Breast epithelium (tissue), 4 donors: ENCODE measurements around the gene LPP. TPM values are rescaled to one million over a fixed set of nuclear protein-coding genes. Genes with fewer than 3 reads are reported as not detected.

ENCODE experiments used
- DNase-seq, 2 donors: peaks; one replicate each; pipeline ENCODE4 v3.0.0-alpha.2; 2019; ENCODE audit warnings: low spot score in 2 of 2
- H3K27ac ChIP-seq, 2 donors: fragments of 200-600 bp; sonication (generic) in 1 of 2; one replicate each; pipeline ENCODE4 v1.5.1; 2016 to 2019; ENCODE audit warnings: mild to moderate bottlenecking in 1 of 2
- H3K27me3 ChIP-seq, 2 donors: fragments of 200-600 bp; sonication (generic) in 1 of 2; one replicate each; pipeline versions ENCODE4 v1.5.1 to v1.6.0; 2017 to 2019; ENCODE audit warnings: control low read depth in 1 of 2, mild to moderate bottlenecking in 1 of 2
- H3K36me3 ChIP-seq: fragments of 200-600 bp; one replicate; pipeline ENCODE4 v1.5.1; 2019
- H3K4me1 ChIP-seq, 2 donors: fragments of 200-600 bp; sonication (generic); one replicate each; pipeline ENCODE4 v1.5.1; 2016 to 2019; ENCODE audit warnings: control low read depth in 1 of 2
- H3K4me3 ChIP-seq, 3 donors: fragments of 200-600 bp; sonication (generic); 1 replicate in 2 of 3; 2 replicates in 1 of 3; pipeline ENCODE4 v1.5.1; 2016 to 2019; ENCODE audit warnings: mild to moderate bottlenecking in 3 of 3, moderate library complexity in 2 of 3
- H3K9me3 ChIP-seq, 2 donors: fragments of 200-600 bp; sonication (generic) in 1 of 2; one replicate each; pipeline ENCODE4 v1.5.1; 2016 to 2019; ENCODE audit warnings: control low read depth in 1 of 2
- CTCF ChIP-seq, 3 donors: fragments of 450-650 bp; IDR thresholded peaks; one replicate each; pipeline ENCODE4 v1.5.1; 2016 to 2017; ENCODE audit warnings: antibody characterized with exemption in 3 of 3, mild to moderate bottlenecking in 3 of 3, moderate library complexity in 3 of 3
- POLR2A ChIP-seq: fragments of 450-650 bp; IDR thresholded peaks from one replicate; pipeline ENCODE4 v1.6.1; 2016; ENCODE audit warnings: antibody characterized with exemption, mild to moderate bottlenecking, moderate library complexity
- POLR2AphosphoS5 ChIP-seq, 3 donors: sonication (generic); formaldehyde crosslinking; IDR thresholded peaks; one replicate each; pipeline ENCODE4 v1.6.1; 2017; ENCODE audit warnings: antibody characterized with exemption in 3 of 3
- intact Hi-C: fragments of 100-400 bp; cut with DNase I; formaldehyde crosslinking; loops from one replicate; pipeline ENCODE4 v1.15.1; 2023; ENCODE audit warnings: low total_unique reads
- total RNA-seq, 3 donors: library from RNA; depleted of rRNA; stranded (reverse); fragments of >200 nt; gene quantifications; one replicate each; pipeline ENCODE4 v1.1.0, GENCODE V29; 2016

LPP gene
- total RNA-seq, 3 donors from 2014 or later = 135 to 183 (median 147) TPM

GRCh38 chr3:188875413-188875812 is 721.5 kb downstream of the LPP start:
- TF ChIP-seq POLR2A (no peak), POLR2AphosphoS5 (IDR thresholded peaks at IDR 0.05) (no peak), CTCF (IDR thresholded peaks at IDR 0.05) (no peak)
- Histone ChIP-seq H3K4me3 (no peak overlapping the region), H3K4me1 (no peaks in the 10 kb centered on the region), H3K27ac (no peak overlapping the region), H3K27me3 (no peaks in the 10 kb centered on the region), H3K36me3 (peaks cover 8% of the 10 kb centered on the region), H3K9me3 (no peaks in the 10 kb centered on the region)
- DNase-seq = no peak
- intact Hi-C loops = no loop called here

- Histone ChIP-seq H3K27me3 (no peaks in the 10 kb centered on the region), H3K27ac (no peak overlapping the region), H3K4me3 (no peak overlapping the region), H3K4me1 (no peaks in the 10 kb centered on the region), H3K36me3 (peaks cover 8% of the 10 kb centered on the region), H3K9me3 (no peaks in the 10 kb centered on the region)
- TF ChIP-seq POLR2A (no peak), CTCF (IDR thresholded peaks at IDR 0.05) (no peak), POLR2AphosphoS5 (IDR thresholded peaks at IDR 0.05) (no peak)
- intact Hi-C loops = no loop called here
- DNase-seq = no peak
These were observed 722.4 kb downstream of the LPP start for GRCh38 chr3:188876370-188876769.

GRCh38 chr3:188877381-188877780 is 723.4 kb downstream of the LPP start:
- no peak for DNase-seq
- Histone ChIP-seq H3K4me3 (no peak overlapping the region), H3K9me3 (no peaks in the 10 kb centered on the region), H3K4me1 (no peaks in the 10 kb centered on the region), H3K36me3 (peaks cover 8% of the 10 kb centered on the region), H3K27ac (no peak overlapping the region), H3K27me3 (no peaks in the 10 kb centered on the region)
- no peak for TF ChIP-seq CTCF (IDR thresholded peaks at IDR 0.05)
- TF ChIP-seq POLR2AphosphoS5 (IDR thresholded peaks at IDR 0.05) = no peak
- no peak for TF ChIP-seq POLR2A
- intact Hi-C loops = no loop called here

GRCh38 chr3:188878076-188878475 is 724.1 kb downstream of the LPP start:
- TF ChIP-seq POLR2A (no peak), POLR2AphosphoS5 (IDR thresholded peaks at IDR 0.05) (no peak), CTCF (IDR thresholded peaks at IDR 0.05) (no peak)
- intact Hi-C loops = no loop called here
- no peak for DNase-seq
- no peaks in the 10 kb centered on the region for H3K9me3 ChIP-seq
- no peaks in the 10 kb centered on the region for H3K27me3 ChIP-seq
- no peak overlapping the region for H3K27ac ChIP-seq
- no peak overlapping the region for H3K4me3 ChIP-seq
- peaks cover 8% of the 10 kb centered on the region for H3K36me3 ChIP-seq
- H3K4me1 ChIP-seq = no peaks in the 10 kb centered on the region

- H3K27me3 ChIP-seq = no peaks in the 10 kb centered on the region
- no peak for DNase-seq
- H3K36me3 ChIP-seq = no peaks in the 10 kb centered on the region
- intact Hi-C loops = no loop called here
- no peak for TF ChIP-seq POLR2AphosphoS5 (IDR thresholded peaks at IDR 0.05)
- no peak for TF ChIP-seq POLR2A
- no peak for TF ChIP-seq CTCF (IDR thresholded peaks at IDR 0.05)
- no peaks in the 10 kb centered on the region for H3K9me3 ChIP-seq
- no peaks in the 10 kb centered on the region for H3K4me1 ChIP-seq
- H3K27ac ChIP-seq = no peak overlapping the region
- H3K4me3 ChIP-seq = no peak overlapping the region
These were observed 728.1 kb downstream of the LPP start for GRCh38 chr3:188881954-188882641.
